HG03439 (cell line): ENCODE measurements around the gene ZBTB43.

ENCODE experiments used
- ATAC-seq: cut with Tn5 transposase; IDR thresholded peaks from one replicate; pipeline ENCODE4 v1.9.1; 2021; ENCODE audit warnings: mild to moderate bottlenecking, moderate library complexity; ENCODE audit not compliant: unreplicated experiment

ZBTB43 gene

DNA sequence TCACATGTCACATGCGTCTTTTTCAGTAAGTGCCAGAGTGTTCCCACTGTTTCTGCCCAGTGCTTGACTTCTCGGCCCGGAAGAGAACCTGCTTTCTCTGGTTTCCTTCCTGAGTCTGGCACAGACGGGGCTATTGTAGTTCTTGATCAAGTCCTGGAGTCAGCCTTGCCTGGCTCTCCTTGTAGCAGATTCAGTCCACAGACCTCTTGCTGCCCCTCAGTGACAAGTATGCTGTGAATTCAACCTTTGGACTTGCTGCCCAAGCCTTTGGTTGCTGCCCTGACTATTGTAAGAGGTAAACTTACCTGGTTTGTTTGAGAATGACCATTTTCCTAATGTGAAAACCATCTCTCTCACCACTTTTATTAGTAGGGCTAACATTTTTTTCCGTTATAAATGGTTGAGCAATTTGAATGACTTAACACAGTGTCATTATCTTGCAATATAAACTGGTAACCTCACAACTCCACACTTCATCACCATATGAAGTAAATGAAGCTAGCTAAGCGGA lies 80.3 kb downstream of the ZBTB43 start:
- no peak for ATAC-seq

- ATAC-seq = no peak
These were observed 81.4 kb downstream of the ZBTB43 start for GRCh38 chr9:126886034-126886822.

DNA sequence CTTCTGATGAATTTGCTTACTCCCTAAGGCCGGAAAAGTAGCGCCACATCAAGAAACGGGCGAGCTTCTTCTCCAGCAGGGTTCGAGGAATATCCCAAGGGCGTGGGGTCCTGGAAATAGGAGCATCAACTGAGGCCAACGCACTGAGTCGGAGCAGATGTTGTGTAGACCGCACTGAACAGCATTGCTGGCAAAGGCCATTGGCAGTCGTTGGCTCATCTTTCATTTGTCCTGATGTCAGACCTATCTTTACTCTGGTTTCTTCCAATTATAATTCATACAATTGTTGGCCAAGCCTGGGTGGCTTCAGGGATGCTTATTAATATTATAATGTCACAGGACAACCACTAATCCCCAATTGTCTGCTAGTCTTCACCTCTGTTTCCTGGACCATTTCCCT lies 82.1 kb downstream of the ZBTB43 start:
- ATAC-seq = no peak
